GM18505 (cell line): ENCODE results near the gene MYOG.

Experiments used
- ATAC-seq: cut with Tn5 transposase; IDR thresholded peaks from one replicate; pipeline ENCODE4 v1.9.1; 2021; ENCODE audit not compliant: unreplicated experiment
- POLR2A ChIP-seq: IDR thresholded peaks from 4 replicates; pipeline ENCODE4 v1.6.1; 2011; ENCODE audit warnings: borderline replicate concordance; ENCODE audit not compliant: insufficient read depth, insufficient read length; ENCODE audit errors: extremely low read depth

Gene MYOG

GRCh38 chr1:203103829-203104495 is 18.1 kb upstream of the MYOG start:
- no peak for ATAC-seq
- TF ChIP-seq POLR2A: no peak

GRCh38 chr1:203103216-203103615 is 17.4 kb upstream of the MYOG start:
- no peak for ATAC-seq
- no peak for TF ChIP-seq POLR2A

- TF ChIP-seq POLR2A: no peak
- ATAC-seq: no peak
These were observed 16.2 kb upstream of the MYOG start for GRCh38 chr1:203101813-203102634.

GRCh38 chr1:203100516-203100869 is 14.7 kb upstream of the MYOG start:
- no peak for ATAC-seq
- TF ChIP-seq POLR2A: no peak

GRCh38 chr1:203099805-203100515 is 14.1 kb upstream of the MYOG start:
- ATAC-seq: no peak

GRCh38 chr1:203098914-203099520 is 13.2 kb upstream of the MYOG start:
- no peak for ATAC-seq
- TF ChIP-seq POLR2A: no peak

More at GRCh38 chr1:203099805-203100515, 14.1 kb upstream of the MYOG start:
- TF ChIP-seq POLR2A: no peak

- no peak for TF ChIP-seq POLR2A
- ATAC-seq: no peak
These were observed 12.6 kb upstream of the MYOG start for GRCh38 chr1:203098445-203098844.

- TF ChIP-seq POLR2A: no peak
These were observed 11.2 kb upstream of the MYOG start for GRCh38 chr1:203097001-203097400.

GRCh38 chr1:203096566-203096965 is 10.8 kb upstream of the MYOG start:
- no peak for ATAC-seq
- TF ChIP-seq POLR2A: no peak

More at GRCh38 chr1:203097001-203097400, 11.2 kb upstream of the MYOG start:
- no peak for ATAC-seq

GRCh38 chr1:203095061-203095690 is 9.4 kb upstream of the MYOG start:
- TF ChIP-seq POLR2A: no peak
- ATAC-seq: no peak

- no peak for TF ChIP-seq POLR2A
- no peak for ATAC-seq
These were observed 8.1 kb upstream of the MYOG start for GRCh38 chr1:203093754-203094410.

GRCh38 chr1:203091761-203092330 is 6.0 kb upstream of the MYOG start:
- ATAC-seq: no peak

GRCh38 chr1:203091199-203091477 is 5.3 kb upstream of the MYOG start:
- no peak for ATAC-seq
- TF ChIP-seq POLR2A: no peak

More at GRCh38 chr1:203091761-203092330, 6.0 kb upstream of the MYOG start:
- TF ChIP-seq POLR2A: no peak
